ENCODE data around the gene GCK. TPM values are rescaled to one million over a fixed set of nuclear protein-coding genes. Genes with fewer than 3 reads are reported as not detected.

GCK gene
- total and polyA plus RNA-seq, 3 donors from 2014 or later: 0.90 to 1.2 (median 0.94) TPM

- TF ChIP-seq POLR2A (IDR thresholded peaks at IDR 0.05): no peak
- no peak for TF ChIP-seq CTCF (IDR thresholded peaks at IDR 0.05)
- no peaks in the 10 kb centered on the region for H3K27me3 ChIP-seq
- intact Hi-C loops (cut with DNase I; ENCODE audit: low total_unique reads): no loop called here
- no peak overlapping the region for H3K4me3 ChIP-seq
- no peak for DNase-seq
- no peak overlapping the region for H3K27ac ChIP-seq
- no peaks in the 10 kb centered on the region for H3K4me1 ChIP-seq
- no peaks in the 10 kb centered on the region for H3K9me3 ChIP-seq
- WGBS, 2 donors: 92 to 93% methylated on average over 11 to 14 of the region's 14 CpGs
- H3K36me3 ChIP-seq (ENCODE audit: low read depth, missing control alignments): no peaks in the 10 kb centered on the region
Measured at GRCh38 chr7:44139311-44140010, 49.8 kb downstream of the GCK start.

DNA sequence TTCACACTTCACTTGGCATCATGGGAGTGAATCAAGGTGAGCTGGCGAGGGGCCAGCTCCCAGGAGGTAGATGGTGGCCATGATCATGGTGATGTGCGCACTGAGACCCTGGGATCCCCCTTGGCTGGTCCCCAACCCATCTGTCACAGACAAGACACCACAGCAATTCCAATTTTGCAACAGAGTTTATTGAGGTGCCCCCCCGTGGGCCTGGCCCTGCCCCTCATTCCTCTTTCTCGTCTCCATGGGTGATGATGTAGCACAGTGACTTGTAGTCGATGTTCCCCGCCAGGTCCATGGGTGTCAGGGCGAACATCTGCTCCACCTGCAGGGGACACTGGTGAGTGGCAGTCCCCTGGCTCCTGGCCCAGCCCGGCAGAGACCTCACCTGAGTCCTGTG is 50.5 kb downstream of the GCK start:
- no peaks in the 10 kb centered on the region for H3K9me3 ChIP-seq
- no peak for DNase-seq
- intact Hi-C loops (cut with DNase I; ENCODE audit: low total_unique reads): no loop called here
- TF ChIP-seq POLR2A (IDR thresholded peaks at IDR 0.05) (no peak), CTCF (IDR thresholded peaks at IDR 0.05) (no peak)
- no peak overlapping the region for H3K27ac ChIP-seq
- H3K4me3 ChIP-seq: no peak overlapping the region
- 86 to 91% methylated on average over 6 to 7 of the region's 8 CpGs for WGBS, 2 donors
- H3K4me1 ChIP-seq: no peaks in the 10 kb centered on the region
- H3K36me3 ChIP-seq (ENCODE audit: low read depth, missing control alignments): no peaks in the 10 kb centered on the region
- H3K27me3 ChIP-seq: no peaks in the 10 kb centered on the region

- Histone ChIP-seq H3K4me1 (peaks cover 6% of the 10 kb centered on the region), H3K9me3 (no peaks in the 10 kb centered on the region), H3K27ac (no peak overlapping the region), H3K27me3 (no peaks in the 10 kb centered on the region), H3K4me3 (no peak overlapping the region), H3K36me3 (ENCODE audit: low read depth, missing control alignments) (no peaks in the 10 kb centered on the region)
- intact Hi-C loops (cut with DNase I; ENCODE audit: low total_unique reads): no loop called here
- WGBS, 2 donors: 87 to 90% methylated on average over 5 of the region's 5 CpGs
- no peak for DNase-seq
- TF ChIP-seq POLR2A (IDR thresholded peaks at IDR 0.05) (no peak), CTCF (IDR thresholded peaks at IDR 0.05) (no peak)
Measured at GRCh38 chr7:44136731-44137130, 52.5 kb downstream of the GCK start.

DNA sequence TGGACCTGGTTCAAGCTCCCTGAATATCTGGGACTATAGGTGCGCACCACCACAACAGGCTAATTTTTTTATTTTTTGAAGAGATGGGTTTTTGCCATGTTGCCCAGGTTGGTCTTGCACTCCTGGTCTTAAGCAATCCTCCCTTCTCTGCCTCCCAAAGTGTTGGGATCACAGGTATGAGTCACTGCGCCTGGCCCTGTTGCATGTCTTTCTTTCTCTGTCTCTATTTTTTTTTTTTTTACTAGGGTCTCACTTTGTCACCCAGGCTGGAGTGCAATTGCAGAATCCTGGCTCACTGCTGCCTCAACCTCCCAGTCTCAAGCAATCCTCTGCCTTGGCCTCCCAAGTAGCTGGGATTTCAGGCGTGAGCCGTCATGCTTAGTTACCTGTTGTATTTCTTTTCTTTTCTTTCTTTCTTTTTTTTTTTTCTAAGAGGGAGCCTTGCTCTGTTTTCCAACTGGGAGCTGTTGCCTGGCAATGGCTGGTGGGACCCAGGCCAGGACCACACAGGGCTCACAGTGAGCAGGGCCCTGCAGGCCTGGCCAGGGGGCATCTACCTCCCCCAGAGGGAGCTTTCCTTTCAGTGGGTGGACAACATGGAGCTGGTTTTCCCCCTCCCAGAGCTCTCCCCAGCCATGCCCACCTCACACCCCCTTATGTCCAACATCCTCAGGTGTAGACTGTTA is 54.2 kb downstream of the GCK start:
- Histone ChIP-seq H3K4me3 (no peak overlapping the region), H3K27ac (no peak overlapping the region), H3K27me3 (no peaks in the 10 kb centered on the region), H3K9me3 (no peaks in the 10 kb centered on the region), H3K36me3 (ENCODE audit: low read depth, missing control alignments) (no peaks in the 10 kb centered on the region), H3K4me1 (peaks cover 12% of the 10 kb centered on the region)
- intact Hi-C loops (cut with DNase I; ENCODE audit: low total_unique reads): no loop called here
- TF ChIP-seq POLR2A (IDR thresholded peaks at IDR 0.05): no peak
- TF ChIP-seq CTCF (IDR thresholded peaks at IDR 0.05): no peak
- WGBS, 2 donors: 90 to 92% methylated on average over 4 of the region's 4 CpGs
- DNase-seq: no peak
